ENCODE data around the gene PHC2.

The PHC2 gene

DNA sequence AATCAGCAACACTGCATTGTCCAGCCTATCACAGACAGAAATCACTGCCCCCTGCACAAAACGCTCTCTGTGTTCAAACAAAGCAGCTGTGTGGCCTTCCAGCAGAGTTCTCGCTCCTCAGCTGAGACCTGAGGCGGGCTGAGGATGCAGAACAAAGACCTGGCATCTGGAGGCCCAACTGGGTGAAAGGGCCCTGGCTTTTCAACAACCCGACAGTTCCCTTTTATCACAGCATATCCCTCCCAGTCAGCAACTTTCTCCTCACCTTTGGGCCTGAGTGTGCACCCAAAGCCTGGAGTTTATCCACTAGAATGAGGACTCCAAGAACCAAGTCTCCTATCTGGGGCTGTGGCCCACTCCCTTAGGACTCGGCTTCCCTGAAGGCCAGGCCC lies 67.4 kb downstream of the PHC2 start:
- DNase-seq, result no peak
- in situ Hi-C loops (cut with HindIII; ENCODE audit: low pct_ligation_motif_present, low pct_unique_long_range_greater_than_20kb, low sequenced_read_pairs), result no loop called here

GRCh38 chr1:33363021-33363420 lies 67.9 kb downstream of the PHC2 start:
- no peak for DNase-seq
- in situ Hi-C loops (cut with HindIII; ENCODE audit: low pct_ligation_motif_present, low pct_unique_long_range_greater_than_20kb, low sequenced_read_pairs), result no loop called here

DNA sequence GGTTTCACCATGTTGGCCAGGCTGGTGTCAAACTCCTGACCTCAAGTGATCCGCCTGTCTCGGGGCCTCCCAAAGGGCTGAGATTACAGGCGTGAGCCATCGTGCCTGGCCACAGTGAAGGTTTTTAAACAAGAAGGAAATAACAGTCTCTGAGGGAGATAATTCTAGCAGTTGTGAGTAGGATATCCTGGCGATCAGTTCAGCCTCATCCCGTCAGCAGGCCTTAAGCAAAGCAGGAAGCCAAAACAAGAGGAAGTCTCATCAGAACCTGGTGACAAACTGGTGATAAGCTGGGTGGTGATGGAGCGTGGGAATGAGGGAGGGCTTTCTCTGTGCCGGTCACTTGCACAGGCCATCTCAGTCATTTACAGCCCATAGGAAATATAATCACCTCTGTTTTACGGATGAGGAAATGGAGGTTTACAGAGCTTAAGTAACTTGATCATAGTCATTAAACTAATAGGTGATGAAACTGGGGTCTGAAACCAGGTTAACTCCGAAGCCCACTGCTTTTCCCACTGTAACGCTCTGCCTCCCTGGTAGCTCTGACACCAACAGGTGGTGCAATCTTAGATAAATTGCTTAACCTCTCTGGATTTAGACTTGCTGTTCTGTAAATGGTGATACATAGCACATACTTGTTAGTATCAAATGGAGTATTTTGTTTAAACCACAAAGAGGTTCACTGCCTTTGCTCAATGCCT lies 69.2 kb downstream of the PHC2 start:
- in situ Hi-C loops (cut with HindIII; ENCODE audit: low pct_ligation_motif_present, low pct_unique_long_range_greater_than_20kb, low sequenced_read_pairs), result no loop called here
- no peak for DNase-seq

DNA sequence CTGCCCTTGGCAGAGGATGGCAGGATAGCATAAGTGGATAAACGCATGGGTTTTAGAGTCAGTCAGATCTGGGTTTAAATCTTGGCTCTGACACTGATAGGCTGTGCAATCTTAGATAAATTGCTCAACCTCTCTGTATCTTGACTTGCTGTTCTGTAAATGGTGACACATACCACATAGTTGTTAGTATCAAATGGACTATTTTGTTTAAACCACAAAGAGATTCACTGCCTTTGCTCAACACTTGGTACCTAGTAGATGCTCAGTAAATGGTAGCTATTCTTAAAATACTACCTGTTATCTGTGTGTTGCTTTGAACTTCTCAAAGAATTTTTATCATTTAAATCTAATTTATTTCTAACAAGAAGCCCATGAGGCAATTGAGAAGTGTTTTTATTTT lies 70.5 kb downstream of the PHC2 start:
- in situ Hi-C loops (cut with HindIII; ENCODE audit: low pct_ligation_motif_present, low pct_unique_long_range_greater_than_20kb, low sequenced_read_pairs), result no loop called here

GRCh38 chr1:33359931-33360330 lies 71.0 kb downstream of the PHC2 start:
- DNase-seq, result no peak
- in situ Hi-C loops (cut with HindIII; ENCODE audit: low pct_ligation_motif_present, low pct_unique_long_range_greater_than_20kb, low sequenced_read_pairs), result no loop called here

More for the DNA sequence above, 70.5 kb downstream of the PHC2 start:
- DNase-seq, result no peak

GRCh38 chr1:33358795-33359503 lies 71.9 kb downstream of the PHC2 start:
- in situ Hi-C loops (cut with HindIII; ENCODE audit: low pct_ligation_motif_present, low pct_unique_long_range_greater_than_20kb, low sequenced_read_pairs), result no loop called here
- no peak for DNase-seq

- in situ Hi-C loops (cut with HindIII; ENCODE audit: low pct_ligation_motif_present, low pct_unique_long_range_greater_than_20kb, low sequenced_read_pairs), result no loop called here
- DNase-seq, result no peak
These were observed 72.6 kb downstream of the PHC2 start for GRCh38 chr1:33358114-33358794.

DNA sequence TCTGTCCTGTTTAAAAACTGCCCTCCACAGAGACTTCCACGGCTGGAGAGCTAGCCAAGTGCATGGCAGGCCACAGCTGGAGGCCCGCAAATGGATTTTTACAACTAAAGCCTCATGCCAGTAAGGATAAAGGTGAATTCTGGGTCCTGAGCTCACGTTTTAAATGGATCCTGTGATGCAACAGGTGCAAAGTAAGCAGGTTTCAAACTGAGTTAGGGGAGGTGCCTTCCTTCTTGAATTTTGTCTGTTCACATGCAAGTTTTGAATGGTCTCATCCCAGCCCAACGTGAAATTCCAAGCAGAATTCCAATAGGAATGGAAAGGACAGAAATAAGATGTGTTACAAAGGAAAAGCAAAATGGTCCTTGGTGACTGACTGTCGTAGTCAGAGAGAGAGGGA lies 73.8 kb downstream of the PHC2 start:
- in situ Hi-C loops (cut with HindIII; ENCODE audit: low pct_ligation_motif_present, low pct_unique_long_range_greater_than_20kb, low sequenced_read_pairs), result no loop called here
- DNase-seq, result no peak

DNA sequence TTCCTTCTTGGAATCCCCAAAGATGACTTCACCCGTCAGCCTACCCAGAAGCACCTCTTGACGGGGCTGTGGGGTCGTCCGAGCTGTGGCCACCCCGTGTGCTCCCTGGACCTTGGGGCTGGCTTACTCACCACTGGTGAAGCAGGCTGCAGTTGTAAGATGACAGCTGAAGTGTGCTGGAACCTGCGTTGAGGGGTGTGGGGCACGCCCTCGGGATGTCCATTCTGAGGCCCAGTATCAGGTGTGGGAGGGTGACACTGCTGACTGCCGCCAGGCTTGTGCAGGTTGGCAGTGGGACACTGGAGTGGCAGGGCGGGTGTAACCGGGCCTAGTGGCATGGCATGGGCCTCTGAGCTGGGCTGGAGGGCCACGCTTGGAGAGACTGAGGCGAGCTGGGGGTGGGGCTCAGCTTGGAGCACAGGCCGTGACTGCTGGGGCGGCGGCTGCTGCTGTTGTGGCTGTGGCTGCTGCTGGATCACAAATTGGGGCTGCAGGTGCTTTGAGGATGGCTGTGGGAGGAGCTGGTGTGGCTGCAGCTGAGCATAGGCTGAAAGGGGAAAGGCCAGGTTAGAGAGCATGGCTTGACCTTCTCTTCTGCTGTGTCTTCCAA lies 76.1 kb downstream of the PHC2 start:
- in situ Hi-C loops (cut with HindIII; ENCODE audit: low pct_ligation_motif_present, low pct_unique_long_range_greater_than_20kb, low sequenced_read_pairs), result no loop called here
- no peak for DNase-seq

DNA sequence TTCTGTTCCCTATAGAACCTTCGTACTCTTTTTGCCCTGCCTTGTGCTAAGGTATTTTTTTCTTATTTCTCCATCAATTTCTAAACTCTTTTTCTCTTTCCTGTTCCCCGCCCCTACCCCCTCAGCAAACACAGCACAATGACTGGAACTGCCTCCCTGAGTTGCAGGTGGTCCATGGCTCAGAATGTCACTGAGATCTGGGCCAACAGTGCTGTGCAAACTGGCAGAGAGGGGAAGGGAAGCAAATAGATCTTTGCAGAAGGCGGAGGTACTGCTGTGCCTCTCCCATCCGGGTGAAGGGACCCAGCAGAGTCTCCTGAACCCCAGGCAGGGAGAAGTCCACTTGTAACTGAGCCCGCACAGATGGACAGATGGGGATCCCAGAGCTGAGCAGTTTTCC lies 77.4 kb downstream of the PHC2 start:
- no peak for DNase-seq
- in situ Hi-C loops (cut with HindIII; ENCODE audit: low pct_ligation_motif_present, low pct_unique_long_range_greater_than_20kb, low sequenced_read_pairs), result no loop called here

- DNase-seq, result no peak
- in situ Hi-C loops (cut with HindIII; ENCODE audit: low pct_ligation_motif_present, low pct_unique_long_range_greater_than_20kb, low sequenced_read_pairs), result no loop called here
These were observed 79.6 kb downstream of the PHC2 start for GRCh38 chr1:33351281-33351660.

- DNase-seq, result no peak
- in situ Hi-C loops (cut with HindIII; ENCODE audit: low pct_ligation_motif_present, low pct_unique_long_range_greater_than_20kb, low sequenced_read_pairs), result no loop called here
These were observed 80.1 kb downstream of the PHC2 start for GRCh38 chr1:33350611-33351280.

GRCh38 chr1:33349778-33350610 lies 80.9 kb downstream of the PHC2 start:
- DNase-seq, result peak; percentile 85
- in situ Hi-C loops (cut with HindIII; ENCODE audit: low pct_ligation_motif_present, low pct_unique_long_range_greater_than_20kb, low sequenced_read_pairs), result no loop called here

GRCh38 chr1:33349081-33349759 lies 81.7 kb downstream of the PHC2 start:
- in situ Hi-C loops (cut with HindIII; ENCODE audit: low pct_ligation_motif_present, low pct_unique_long_range_greater_than_20kb, low sequenced_read_pairs), result no loop called here
- peak; percentile 37 for DNase-seq

GRCh38 chr1:33348676-33349080 lies 82.2 kb downstream of the PHC2 start:
- in situ Hi-C loops (cut with HindIII; ENCODE audit: low pct_ligation_motif_present, low pct_unique_long_range_greater_than_20kb, low sequenced_read_pairs), result no loop called here
- peak; percentile 41 for DNase-seq

- peak; percentile 52 for DNase-seq
- in situ Hi-C loops (cut with HindIII; ENCODE audit: low pct_ligation_motif_present, low pct_unique_long_range_greater_than_20kb, low sequenced_read_pairs), result no loop called here
These were observed 82.7 kb downstream of the PHC2 start for GRCh38 chr1:33348194-33348593.

DNA sequence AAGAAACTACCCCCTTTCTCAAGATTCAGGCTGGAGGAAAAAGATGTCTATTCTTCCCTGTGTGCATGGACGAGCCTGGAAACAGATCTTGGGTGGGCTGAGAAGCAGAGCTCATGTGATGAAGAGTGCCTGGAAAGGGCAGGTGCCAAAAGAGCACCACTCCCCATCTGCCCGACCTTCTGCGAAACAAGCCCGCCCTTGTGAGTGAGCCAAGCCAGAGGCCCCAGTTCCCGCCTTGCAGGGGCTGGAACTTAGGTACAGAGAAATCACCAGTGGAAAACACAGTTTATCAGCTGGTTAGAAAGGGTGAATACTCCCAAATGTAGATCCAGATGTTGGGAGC lies 83.3 kb downstream of the PHC2 start:
- in situ Hi-C loops (cut with HindIII; ENCODE audit: low pct_ligation_motif_present, low pct_unique_long_range_greater_than_20kb, low sequenced_read_pairs), result no loop called here
- DNase-seq, result peak; percentile 47
